NCI-H1930 (cell line): Measurements from ENCODE around the gene SRPRB.

Experiments
- DNase-seq, 2 experiments: peaks; one replicate each; lab custom pipeline; 2025; lab: John Stamatoyannopoulos, UW

Gene SRPRB, protein sequence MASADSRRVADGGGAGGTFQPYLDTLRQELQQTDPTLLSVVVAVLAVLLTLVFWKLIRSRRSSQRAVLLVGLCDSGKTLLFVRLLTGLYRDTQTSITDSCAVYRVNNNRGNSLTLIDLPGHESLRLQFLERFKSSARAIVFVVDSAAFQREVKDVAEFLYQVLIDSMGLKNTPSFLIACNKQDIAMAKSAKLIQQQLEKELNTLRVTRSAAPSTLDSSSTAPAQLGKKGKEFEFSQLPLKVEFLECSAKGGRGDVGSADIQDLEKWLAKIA

GRCh38 chr3:133805702-133806475, at the start of gene SRPRB:
Gene SRPRB, plus strand, starts transcription at chr3:133805815. Its CDS starts 34 bp downstream, at chr3:133805849.
- DNase-seq, result peak; percentile 83 to 91

GRCh38 chr3:133756716-133757694, 48.6 kb upstream of the SRPRB start:
- DNase-seq, result no peak

DNA sequence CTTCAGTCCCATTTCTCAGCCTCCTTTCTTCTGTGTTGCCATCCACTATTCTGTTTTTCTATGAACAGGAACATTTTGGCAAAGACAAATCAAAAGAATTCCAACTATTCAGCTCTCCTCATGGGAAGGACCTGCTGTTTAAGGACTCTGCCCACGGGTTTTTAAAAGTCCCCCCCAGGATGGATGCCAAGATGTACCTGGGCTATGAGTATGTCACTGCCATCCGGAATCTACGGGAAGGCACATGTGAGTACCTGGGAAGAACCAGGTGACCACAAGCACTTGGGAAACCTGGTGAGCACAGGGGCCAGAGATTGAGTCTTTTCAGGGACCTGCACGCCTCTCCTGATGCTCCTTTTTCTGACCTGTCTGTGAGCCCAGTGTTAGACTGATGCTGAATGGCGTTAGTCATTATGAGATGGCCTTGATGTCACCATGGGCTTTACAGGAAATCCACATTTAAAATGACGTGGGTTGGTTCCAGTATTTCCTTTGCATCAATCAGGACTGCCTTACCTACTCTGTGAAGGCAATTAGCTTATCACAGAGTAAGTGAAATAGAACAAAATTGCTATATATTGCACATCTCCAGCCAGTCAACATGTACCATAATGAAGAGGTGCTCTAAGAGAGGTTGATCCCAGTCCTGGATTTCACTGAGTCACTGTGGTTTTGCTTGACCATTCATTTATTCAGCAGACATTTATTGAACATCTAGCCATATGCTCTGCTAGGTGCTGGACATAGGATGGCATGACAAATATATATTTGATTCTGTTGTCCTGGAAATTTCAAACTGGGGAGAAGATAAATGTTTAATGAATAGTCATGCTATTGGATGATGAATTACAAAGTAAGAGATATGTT, 47.7 kb upstream of the SRPRB start:
- no peak for DNase-seq

DNA sequence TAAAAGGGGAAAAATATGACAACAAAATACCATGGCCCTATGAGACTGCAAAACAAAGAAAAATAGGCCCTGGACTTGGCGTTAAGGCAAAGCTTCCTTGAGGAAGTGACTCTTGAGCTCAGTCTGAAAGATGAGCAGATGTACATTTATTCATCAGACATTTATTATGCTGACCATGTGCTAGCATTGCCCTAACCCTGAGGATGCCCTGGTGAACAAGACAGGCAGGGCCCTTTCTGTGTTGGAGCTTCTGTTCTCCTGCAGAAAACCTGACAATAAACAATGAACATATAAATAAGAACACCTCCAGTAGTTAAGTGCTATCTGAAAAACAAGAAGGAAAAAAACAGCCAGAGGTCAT, 47.1 kb upstream of the SRPRB start:
- DNase-seq, result no peak

- no peak for DNase-seq
These were observed 46.5 kb upstream of the SRPRB start for GRCh38 chr3:133758964-133759739.

DNA sequence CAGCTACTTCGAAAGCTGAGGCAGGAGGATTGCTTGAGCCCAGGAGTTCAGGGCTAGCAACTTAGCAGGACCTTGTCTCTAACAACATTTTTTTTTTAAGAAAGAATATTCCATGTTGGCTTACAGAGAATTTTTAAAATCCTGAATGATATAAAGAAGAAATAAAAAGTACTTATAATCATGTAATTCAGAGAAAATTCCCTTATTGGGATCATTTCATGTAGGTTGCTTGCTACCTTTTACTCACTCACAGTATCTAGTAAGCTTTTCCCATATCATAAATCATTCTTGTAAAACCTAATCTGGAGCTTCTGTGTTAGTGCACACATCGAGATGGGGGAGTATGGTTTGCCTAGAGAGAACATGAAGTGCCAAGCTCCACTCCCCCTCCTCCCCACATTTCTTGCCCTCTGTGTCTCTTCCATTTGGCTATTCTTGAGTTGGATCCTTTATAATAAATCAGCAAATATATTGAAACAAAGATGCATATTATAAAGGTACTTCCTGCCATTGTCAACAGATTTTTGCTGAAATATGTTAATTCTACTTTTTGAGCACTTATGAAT, 45.8 kb upstream of the SRPRB start:
- no peak for DNase-seq

- DNase-seq, result no peak
These were observed 44.7 kb upstream of the SRPRB start for GRCh38 chr3:133760916-133761315.

GRCh38 chr3:133761605-133762484, 43.8 kb upstream of the SRPRB start:
- no peak for DNase-seq

DNA sequence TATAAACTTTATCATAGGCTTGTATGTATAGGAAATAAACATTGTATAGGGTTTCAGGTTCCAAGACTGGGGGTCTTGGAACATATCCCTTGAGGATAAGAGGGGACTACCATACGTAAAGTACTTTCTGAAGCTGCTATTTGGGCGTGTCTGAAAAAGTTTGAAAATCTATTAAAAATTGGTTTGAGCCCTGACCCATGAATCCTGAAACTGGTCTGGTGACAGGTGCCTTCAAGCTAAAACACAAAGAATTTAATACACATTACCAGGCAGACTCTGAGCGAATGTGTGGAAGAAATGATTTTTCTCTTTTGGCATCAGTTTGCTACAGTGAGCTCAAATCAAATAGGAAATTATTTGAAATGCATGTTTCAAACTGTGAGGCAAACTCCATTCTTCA, 43.1 kb upstream of the SRPRB start:
- no peak for DNase-seq

- DNase-seq, result no peak
These were observed 41.6 kb upstream of the SRPRB start for GRCh38 chr3:133763797-133764683.

- DNase-seq, result no peak
These were observed 40.4 kb upstream of the SRPRB start for GRCh38 chr3:133765256-133765655.

DNA sequence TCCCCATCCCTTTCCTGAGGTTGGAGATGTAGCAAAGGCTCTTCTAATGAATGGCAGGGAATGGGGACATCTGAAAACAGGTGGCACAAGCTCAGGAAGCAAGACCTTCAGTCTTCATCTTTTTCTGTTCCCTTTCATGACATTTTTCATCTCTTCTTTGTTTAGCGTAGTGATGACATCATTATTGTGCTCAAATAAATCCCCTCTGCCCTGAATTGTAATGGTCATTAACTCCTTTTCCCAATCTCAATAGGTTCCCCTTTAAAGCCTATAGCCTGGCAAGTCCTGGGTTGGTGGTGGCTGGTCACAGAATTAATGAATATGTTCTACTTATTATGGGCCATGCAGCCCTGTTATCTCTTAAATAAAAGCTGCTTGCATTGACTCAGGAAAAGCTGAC, 38.0 kb upstream of the SRPRB start:
- DNase-seq, result no peak

DNA sequence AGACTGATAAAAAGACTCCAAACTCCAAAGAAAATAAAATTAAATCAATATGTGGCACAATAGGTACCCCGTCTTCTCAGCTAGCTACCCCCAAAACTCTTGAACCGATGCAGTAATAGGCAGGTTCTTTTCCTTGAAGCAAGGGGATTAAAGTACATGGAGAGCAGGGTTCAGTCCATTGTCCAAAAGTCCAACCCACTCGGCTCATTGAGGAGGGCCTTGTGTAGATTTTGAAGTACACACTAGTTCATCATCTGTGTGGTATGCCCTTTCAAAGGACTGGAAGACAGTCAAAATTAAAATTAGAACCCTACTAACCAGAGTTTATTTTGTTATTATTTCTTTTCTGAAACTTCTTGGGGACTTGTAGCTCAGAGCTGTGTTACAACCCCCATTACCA, 36.1 kb upstream of the SRPRB start:
- no peak for DNase-seq

DNA sequence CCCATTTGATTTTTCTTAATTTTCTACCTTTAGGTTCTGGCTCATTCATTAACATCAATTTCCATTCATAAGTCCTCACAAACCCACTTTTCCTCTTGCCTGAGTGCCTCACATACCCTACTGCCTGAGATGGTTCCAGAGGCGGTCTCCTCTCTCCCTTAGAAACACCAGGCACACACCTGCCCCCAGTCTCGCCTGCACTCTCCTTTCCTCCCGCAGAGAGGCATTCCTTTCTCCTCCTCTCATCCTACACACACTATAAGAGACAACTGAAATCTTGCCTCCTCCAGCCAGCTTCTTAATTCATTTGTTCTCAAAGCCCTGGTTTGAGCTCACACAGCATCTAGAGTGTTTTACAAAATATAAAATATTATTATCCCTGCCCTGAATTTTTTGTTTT, 31.9 kb upstream of the SRPRB start:
- no peak for DNase-seq

- DNase-seq, result no peak
These were observed 30.3 kb upstream of the SRPRB start for GRCh38 chr3:133775309-133775708.

DNA sequence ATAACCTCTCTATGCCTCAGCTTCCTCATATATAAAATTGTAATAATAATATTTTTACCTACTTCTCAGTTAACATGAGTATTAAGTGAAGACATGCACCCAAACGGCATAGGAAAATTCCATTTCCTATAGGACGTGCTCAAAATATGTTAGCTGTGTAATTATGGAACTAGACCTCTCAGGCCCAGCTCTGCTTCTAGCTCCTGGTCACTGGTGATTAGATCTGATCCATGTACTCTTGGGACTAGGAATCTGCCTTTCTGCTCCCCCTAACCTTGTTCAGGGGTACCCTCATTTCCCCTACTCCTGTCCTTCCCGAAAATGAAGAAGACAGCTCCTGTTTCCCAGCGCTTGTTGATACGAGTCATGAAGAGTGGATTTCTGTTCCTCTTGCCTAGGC, 29.8 kb upstream of the SRPRB start:
- no peak for DNase-seq

DNA sequence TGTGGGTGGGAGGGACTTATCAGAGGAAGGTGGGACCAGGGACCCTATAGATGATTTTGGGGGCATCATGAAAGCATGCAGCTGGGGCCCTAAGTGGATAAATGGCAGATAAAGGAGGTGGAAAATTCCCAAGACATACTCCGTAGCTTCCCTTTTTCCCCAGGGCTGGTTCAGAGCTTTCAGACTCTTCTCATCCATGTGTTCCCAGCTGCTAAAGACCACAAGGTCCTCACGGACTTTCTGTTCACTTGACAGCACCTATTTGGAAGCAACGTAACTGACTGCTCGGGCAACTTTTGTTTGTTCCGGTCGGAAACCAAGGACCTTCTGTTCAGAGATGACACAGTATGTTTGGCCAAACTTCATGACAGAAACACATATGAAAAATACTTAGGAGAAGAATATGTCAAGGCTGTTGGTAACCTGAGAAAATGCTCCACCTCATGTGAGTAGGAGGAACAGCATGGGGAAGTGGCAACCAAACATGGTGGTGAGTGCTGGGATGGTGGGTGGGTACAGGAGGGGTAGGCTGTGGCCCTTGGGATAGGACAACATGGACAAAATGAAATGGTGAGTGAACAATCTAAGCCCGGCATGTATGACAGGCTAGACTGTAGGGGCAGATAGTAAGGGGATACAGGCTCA, 28.7 kb upstream of the SRPRB start:
- DNase-seq, result no peak
